H1 (cell line): Measurements from ENCODE around the gene RNF182. TPM values are rescaled to one million over a fixed set of nuclear protein-coding genes. Genes with fewer than 3 reads are reported as not detected.

Experiments used
- CTCF ChIA-PET: fragments of 300-600 bp; sonication (Branson Sonifier 250); formaldehyde crosslinking; loops from one replicate; lab custom pipeline; 2021; ENCODE audit not compliant: partially characterized antibody; lab: Charles Lee
- POLR2A ChIA-PET: fragments of 300-600 bp; sonication (Branson Sonifier 250); formaldehyde crosslinking; loops from one replicate; lab custom pipeline; 2021; ENCODE audit warnings: inconsistent platforms; ENCODE audit not compliant: partially characterized antibody; lab: Charles Lee
- DNase-seq, 2 experiments: peaks; one replicate each; pipeline versions ENCODE4 v3.0.0 to v3.0.0-alpha.2; 2010 to 2022; ENCODE audit warnings: low spot score in 2 of 2, low read depth in 1 of 2, mixed read lengths in 1 of 2
- FAIRE-seq: peaks from 2 replicates; lab custom pipeline; 2011; peaks lifted over from hg19 to GRCh38; lab: Jason Lieb, UNC
- H2AFZ ChIP-seq: 2 replicates; pipeline ENCODE4 v1.8.1; 2012; ENCODE audit warnings: low read length, inconsistent platforms
- H2AK5ac ChIP-seq: 2 replicates; pipeline ENCODE4 v1.6.1; 2013; ENCODE audit warnings: low read depth, low read length
- H2BK120ac ChIP-seq: replicated peaks from 2 replicates; pipeline ENCODE3; 2013; ENCODE audit warnings: low read depth, low read length, inconsistent platforms
- H2BK12ac ChIP-seq: 2 replicates; pipeline ENCODE4 v1.6.1; 2013; ENCODE audit warnings: low read depth, low read length
- H2BK15ac ChIP-seq: 2 replicates; pipeline ENCODE4 v1.6.1; 2013; ENCODE audit warnings: low read length
- H2BK20ac ChIP-seq: 2 replicates; pipeline ENCODE4 v1.6.1; 2013; ENCODE audit warnings: low read length
- H2BK5ac ChIP-seq: 2 replicates; pipeline ENCODE4 v1.6.1; 2013; ENCODE audit warnings: low read depth, low read length
- H3K14ac ChIP-seq: 2 replicates; pipeline ENCODE4 v1.6.1; 2013; ENCODE audit warnings: inconsistent platforms; ENCODE audit not compliant: insufficient read length
- H3K18ac ChIP-seq: 2 replicates; pipeline ENCODE4 v1.6.1; 2013; ENCODE audit warnings: low read length; ENCODE audit errors: extremely low read depth
- H3K23ac ChIP-seq: 2 replicates; pipeline ENCODE4 v1.6.1; 2013; ENCODE audit warnings: inconsistent platforms; ENCODE audit not compliant: insufficient read length
- H3K23me2 ChIP-seq: 2 replicates; pipeline ENCODE4 v1.6.1; 2013; ENCODE audit warnings: low read depth, low read length
- H3K27ac ChIP-seq: 2 replicates; pipeline ENCODE4 v1.6.1; 2011; ENCODE audit warnings: low read depth, low read length, inconsistent platforms
- H3K27me3 ChIP-seq, 4 experiments: replicated peaks in 1 of 4; 1 replicate in 1 of 4; 2 replicates in 3 of 4; pipeline versions ENCODE4 v1.6.1 to v1.8.1; 2011 to 2013; ENCODE audit warnings: low read length in 3 of 4, mild to moderate bottlenecking in 3 of 4, inconsistent platforms in 2 of 4, mixed read lengths in 2 of 4, moderate library complexity in 1 of 4; ENCODE audit not compliant: control insufficient read depth in 3 of 4, insufficient read depth in 3 of 4; ENCODE audit errors: extremely low read depth in 1 of 4
- H3K36me3 ChIP-seq, 4 experiments: 2 replicates each; pipeline versions ENCODE4 v1.6.1 to v1.8.1; 2011 to 2013; ENCODE audit warnings: mild to moderate bottlenecking in 4 of 4, low read length in 3 of 4, moderate library complexity in 2 of 4, control low read depth in 1 of 4, inconsistent platforms in 1 of 4; ENCODE audit not compliant: insufficient read depth in 4 of 4, control insufficient read depth in 2 of 4
- H3K4ac ChIP-seq: replicated peaks from 2 replicates; pipeline ENCODE3; 2013; ENCODE audit warnings: low read length, low read depth, mixed read lengths, inconsistent platforms; ENCODE audit not compliant: insufficient read length
- H3K4me1 ChIP-seq, 4 experiments: replicated peaks in 1 of 4; 1 replicate in 1 of 4; 2 replicates in 3 of 4; pipeline versions ENCODE4 v1.6.1 to v1.8.1; 2011 to 2013; ENCODE audit warnings: low read length in 3 of 4, inconsistent platforms in 2 of 4, mixed read lengths in 1 of 4; ENCODE audit not compliant: insufficient read depth in 4 of 4, control insufficient read depth in 3 of 4
- H3K4me2 ChIP-seq, 2 experiments: 2 replicates each; pipeline versions ENCODE4 v1.6.1 to v1.8.1; 2011 to 2013; ENCODE audit warnings: low read depth in 2 of 2, low read length in 2 of 2, control low read depth in 1 of 2, inconsistent platforms in 1 of 2, mild to moderate bottlenecking in 1 of 2; ENCODE audit not compliant: insufficient read depth in 1 of 2
- H3K4me3 ChIP-seq, 4 experiments: fragments of 200-600, 300-600 bp in 1 of 4; sonication (generic), shearing (Covaris generic), sonication (Bioruptor Twin) in 1 of 4; 2 replicates each; pipeline versions ENCODE4 v1.5.1 to v1.8.1; 2011 to 2016; ENCODE audit warnings: low read length in 4 of 4, low read depth in 3 of 4, control low read depth in 2 of 4, inconsistent platforms in 2 of 4, mild to moderate bottlenecking in 2 of 4, mixed read lengths in 1 of 4, moderate library complexity in 1 of 4; ENCODE audit not compliant: insufficient read depth in 2 of 4; ENCODE audit errors: extremely low read depth in 1 of 4
- H3K56ac ChIP-seq: replicated peaks from 2 replicates; pipeline ENCODE3; 2013; ENCODE audit warnings: low read depth, mild to moderate bottlenecking, mixed read lengths, low read length, inconsistent platforms; ENCODE audit not compliant: insufficient read length
- H3K79me1 ChIP-seq: 2 replicates; pipeline ENCODE4 v1.6.1; 2013; ENCODE audit warnings: low read depth, low read length, control low read depth
- H3K79me2 ChIP-seq, 2 experiments: 2 replicates each; pipeline versions ENCODE4 v1.6.1 to v1.8.1; 2012 to 2013; ENCODE audit warnings: low read length in 2 of 2, mild to moderate bottlenecking in 2 of 2, inconsistent platforms in 1 of 2; ENCODE audit not compliant: insufficient read depth in 2 of 2, control insufficient read depth in 1 of 2
- H3K9ac ChIP-seq, 4 experiments: replicated peaks in 1 of 4; 1 replicate in 1 of 4; 2 replicates in 3 of 4; pipeline versions ENCODE4 v1.6.1 to v1.8.1; 2011 to 2013; ENCODE audit warnings: low read depth in 3 of 4, low read length in 3 of 4, control low read depth in 2 of 4, mild to moderate bottlenecking in 2 of 4, moderate library complexity in 2 of 4, inconsistent platforms in 1 of 4; ENCODE audit errors: extremely low read depth in 1 of 4
- H3K9me3 ChIP-seq, 2 experiments: 2 replicates each; pipeline versions ENCODE4 v1.6.1 to v1.8.1; 2012 to 2013; ENCODE audit warnings: mild to moderate bottlenecking in 2 of 2, moderate library complexity in 2 of 2, control low read depth in 1 of 2, inconsistent platforms in 1 of 2, low read depth in 1 of 2, low read length in 1 of 2, mixed read lengths in 1 of 2; ENCODE audit not compliant: insufficient read depth in 2 of 2
- H4K20me1 ChIP-seq, 2 experiments: replicated peaks in 1 of 2; 2 replicates each; pipeline versions ENCODE3 to v1.8.1; 2011 to 2013; ENCODE audit warnings: inconsistent platforms in 2 of 2, low read length in 2 of 2, mild to moderate bottlenecking in 1 of 2; ENCODE audit not compliant: insufficient read depth in 2 of 2, control insufficient read depth in 1 of 2
- H4K5ac ChIP-seq: 2 replicates; pipeline ENCODE4 v1.6.1; 2013; ENCODE audit warnings: low read length, low read depth, mixed read lengths, inconsistent platforms; ENCODE audit not compliant: insufficient read length
- H4K8ac ChIP-seq: 2 replicates; pipeline ENCODE4 v1.8.0; 2013; ENCODE audit warnings: mild to moderate bottlenecking, moderate library complexity, low read length, inconsistent platforms; ENCODE audit not compliant: insufficient read depth; ENCODE audit errors: extremely low read depth
- H4K91ac ChIP-seq: replicated peaks from 2 replicates; pipeline ENCODE3; 2013; ENCODE audit warnings: low read length, mixed read lengths, inconsistent platforms; ENCODE audit not compliant: insufficient read length
- CHD2 ChIP-seq: IDR thresholded peaks from 2 replicates; pipeline ENCODE4 v1.6.1; 2012; ENCODE audit warnings: low read length, improper control_type of control experiment
- SP2 ChIP-seq: IDR thresholded peaks from 2 replicates; pipeline ENCODE4 v1.6.1; 2012; ENCODE audit warnings: mild to moderate bottlenecking, low read length, inconsistent platforms
- TCF12 ChIP-seq: IDR thresholded peaks from 2 replicates; pipeline ENCODE4 v1.6.1; 2011; ENCODE audit warnings: low read depth, mild to moderate bottlenecking, low read length
- polyA plus RNA-seq, 7 experiments: library from polyadenylated mRNA; depleted of rRNA in 3 of 7; stranded (reverse) in 5 of 7; unstranded in 2 of 7; fragments of >200 nt in 5 of 7; fragments of 200-250 nt in 2 of 7; gene quantifications; 1 replicate in 5 of 7; 2 replicates in 1 of 7; 4 replicates in 1 of 7; pipeline versions ENCODE4 v1.2.1 to v1.2.3, GENCODE V29; 2011 to 2013; ENCODE audit warnings: missing spikeins in 2 of 7, mixed read lengths in 2 of 7
- total RNA-seq: library from RNA; stranded (reverse); fragmentation: NEBNext Ultra II Directional; extraction: Animal tissue kit (Norgen Biotek cat#: 25700); gene quantifications from 2 replicates; pipeline ENCODE4 v1.2.1, GENCODE V29; 2021

RNF182 gene
- total and polyA plus RNA-seq, 2 of the 8 experiments (the other 6 are each of a cell fraction or from before 2014, with no cell fraction given): 6.2 to 10.7 TPM

DNA sequence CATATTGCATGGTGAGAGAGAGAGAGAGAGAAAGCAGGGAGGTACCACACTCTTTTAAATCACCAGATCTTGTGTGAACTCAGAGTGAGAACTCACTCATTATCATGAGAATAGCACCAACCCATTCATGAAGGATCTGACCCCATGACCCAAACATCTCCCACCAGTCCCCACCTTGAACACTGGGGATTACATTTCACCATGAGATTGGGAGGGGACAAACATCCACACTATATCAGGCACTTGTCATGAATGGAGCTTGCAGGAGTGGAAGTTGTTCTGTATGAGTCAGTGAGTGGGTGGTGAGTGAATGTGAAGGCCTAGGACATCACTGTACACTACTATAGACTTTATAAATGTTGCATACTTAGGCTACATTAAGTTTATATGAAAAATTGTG lies 47.7 kb upstream of the RNF182 start:
- Histone ChIP-seq H4K8ac (no peak overlapping the region), H2BK5ac (no peak overlapping the region), H4K20me1 (no peaks in the 10 kb centered on the region), H3K27me3 (peaks cover 0 to 20% (median 9%) of the 10 kb centered on the region in 4 experiments; a peak in 6 of 7 replicates), H3K23me2 (no peaks in the 10 kb centered on the region; the same call in 1 of the 2 replicates), H3K14ac (no peak overlapping the region), H3K9ac (no peak overlapping the region), H2BK120ac (no peak overlapping the region), H3K4me1 (peaks cover 2 to 7% (median 5%) of the 10 kb centered on the region in 4 experiments; a peak in 5 of 7 replicates), H3K36me3 (no peaks in the 10 kb centered on the region), H3K4me3 (no peak overlapping the region), H2BK12ac (no peak overlapping the region), H3K56ac (no peak overlapping the region), H2AFZ (no peak overlapping the region), H3K27ac (no peak overlapping the region), H3K18ac (no peak overlapping the region), H3K23ac (no peak overlapping the region), H4K5ac (no peak overlapping the region), H3K4ac (no peak overlapping the region), H2AK5ac (no peak overlapping the region), H3K79me2 (no peaks in the 10 kb centered on the region), H3K4me2 (0 out of 4 replicates have a peak overlapping the region, but pooled peaks of 1 of the 2 experiments have one; percentile 5), H2BK15ac (no peak overlapping the region), H3K9me3 (no peaks in the 10 kb centered on the region; a peak in 2 of 4 replicates), H3K79me1 (no peaks in the 10 kb centered on the region), H4K91ac (no peak overlapping the region), H2BK20ac (no peak overlapping the region)
- TF ChIP-seq SP2: no peak
- no peak for TF ChIP-seq CHD2
- TF ChIP-seq TCF12: no peak
- no peak for FAIRE-seq
- no peak for DNase-seq
- POLR2A ChIA-PET: no interaction called here
- CTCF ChIA-PET: interaction anchor here (1.1 to 1.2 kb wide), 2 partner anchors 31 to 190 kb away, joined by 3 read pairs; no protein-coding TSS in a partner anchor
